Glutamatergic neuron (in vitro differentiated cells): ENCODE results near the gene E2F6. TPM values are rescaled to one million over a fixed set of nuclear protein-coding genes. Genes with fewer than 3 reads are reported as not detected.

Experiments used
- DNase-seq: peaks from one replicate; pipeline ENCODE4 v3.0.0; 2022
- H3K27ac Mint-ChIP-seq: one replicate; pipeline ENCODE4 v1.8.0; 2020; ENCODE audit warnings: mild to moderate bottlenecking, mixed read lengths, inconsistent platforms; ENCODE audit not compliant: unreplicated experiment
- H3K27me3 Mint-ChIP-seq: one replicate; pipeline ENCODE4 v1.8.0; 2020; ENCODE audit warnings: mild to moderate bottlenecking, moderate library complexity, mixed read lengths, inconsistent platforms; ENCODE audit not compliant: unreplicated experiment
- H3K36me3 Mint-ChIP-seq: one replicate; pipeline ENCODE4 v1.8.0; 2020; ENCODE audit warnings: mild to moderate bottlenecking, mixed read lengths, inconsistent platforms; ENCODE audit not compliant: unreplicated experiment
- H3K4me1 Mint-ChIP-seq: one replicate; pipeline ENCODE4 v1.8.0; 2020; ENCODE audit warnings: mild to moderate bottlenecking, low read depth, mixed read lengths, inconsistent platforms; ENCODE audit not compliant: unreplicated experiment
- H3K4me3 Mint-ChIP-seq: one replicate; pipeline ENCODE4 v1.8.0; 2020; ENCODE audit warnings: mild to moderate bottlenecking, mixed read lengths, inconsistent platforms; ENCODE audit not compliant: unreplicated experiment
- H3K9me3 Mint-ChIP-seq: one replicate; pipeline ENCODE4 v1.8.0; 2020; ENCODE audit warnings: mild to moderate bottlenecking, moderate library complexity, mixed read lengths, inconsistent platforms; ENCODE audit not compliant: unreplicated experiment
- CTCF ChIP-seq: fragments of 200-600 bp; sonication (generic); IDR thresholded peaks from one replicate; pipeline ENCODE4 v1.5.0; 2021; ENCODE audit not compliant: partially characterized antibody, unreplicated experiment
- total RNA-seq: library from RNA; stranded (reverse); fragmentation: NEBNext Ultra II Directional; extraction: Animal tissue kit (Norgen Biotek cat#: 25700); gene quantifications from one replicate; pipeline ENCODE4 v1.2.1, GENCODE V29; 2021; ENCODE audit not compliant: unreplicated experiment

The E2F6 gene
- total RNA-seq, 1 donor from 2014 or later = 22.1 TPM

- peaks cover 3% of the 10 kb centered on the region for H3K27me3 Mint-ChIP-seq
- no peaks in the 10 kb centered on the region for H3K4me1 Mint-ChIP-seq
- H3K36me3 Mint-ChIP-seq = peaks cover 10% of the 10 kb centered on the region
- H3K27ac Mint-ChIP-seq = no peak overlapping the region
- no peak for TF ChIP-seq CTCF
- H3K4me3 Mint-ChIP-seq = no peak overlapping the region
- DNase-seq = no peak
- peaks cover under 1% of the 10 kb centered on the region for H3K9me3 Mint-ChIP-seq
Observed at GRCh38 chr2:11427224-11427623, 38.7 kb downstream of the E2F6 start.

- Mint-ChIP-seq H3K27ac (no peak overlapping the region), H3K9me3 (peaks cover 2% of the 10 kb centered on the region), H3K4me1 (no peaks in the 10 kb centered on the region), H3K4me3 (no peak overlapping the region), H3K36me3 (peaks cover 9% of the 10 kb centered on the region), H3K27me3 (no peaks in the 10 kb centered on the region)
- TF ChIP-seq CTCF = no peak
- DNase-seq = no peak
Observed at GRCh38 chr2:11422901-11423435, 43.0 kb downstream of the E2F6 start.

DNA sequence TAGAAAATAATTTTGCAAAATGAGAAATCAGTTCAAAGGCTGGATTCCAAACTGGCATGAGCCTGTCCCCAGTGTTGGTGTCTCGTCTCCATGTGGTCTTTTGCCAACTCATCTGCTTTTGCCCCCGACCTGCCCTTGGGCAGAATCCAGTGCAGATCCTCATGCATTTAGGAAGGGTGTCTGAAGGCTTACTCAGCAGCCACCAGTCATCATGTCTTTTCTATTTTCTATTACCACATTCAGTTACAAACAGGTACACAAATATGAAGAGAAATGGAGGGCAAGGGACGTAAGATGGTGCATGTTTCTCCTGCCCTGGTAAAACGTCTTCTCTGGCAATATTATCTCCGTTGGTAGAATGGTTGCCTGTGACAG, 43.5 kb downstream of the E2F6 start:
- no peak overlapping the region for H3K4me3 Mint-ChIP-seq
- no peak for TF ChIP-seq CTCF
- H3K27me3 Mint-ChIP-seq = no peaks in the 10 kb centered on the region
- H3K9me3 Mint-ChIP-seq = peaks cover 2% of the 10 kb centered on the region
- no peaks in the 10 kb centered on the region for H3K4me1 Mint-ChIP-seq
- no peak for DNase-seq
- H3K36me3 Mint-ChIP-seq = peaks cover 9% of the 10 kb centered on the region
- H3K27ac Mint-ChIP-seq = no peak overlapping the region

DNA sequence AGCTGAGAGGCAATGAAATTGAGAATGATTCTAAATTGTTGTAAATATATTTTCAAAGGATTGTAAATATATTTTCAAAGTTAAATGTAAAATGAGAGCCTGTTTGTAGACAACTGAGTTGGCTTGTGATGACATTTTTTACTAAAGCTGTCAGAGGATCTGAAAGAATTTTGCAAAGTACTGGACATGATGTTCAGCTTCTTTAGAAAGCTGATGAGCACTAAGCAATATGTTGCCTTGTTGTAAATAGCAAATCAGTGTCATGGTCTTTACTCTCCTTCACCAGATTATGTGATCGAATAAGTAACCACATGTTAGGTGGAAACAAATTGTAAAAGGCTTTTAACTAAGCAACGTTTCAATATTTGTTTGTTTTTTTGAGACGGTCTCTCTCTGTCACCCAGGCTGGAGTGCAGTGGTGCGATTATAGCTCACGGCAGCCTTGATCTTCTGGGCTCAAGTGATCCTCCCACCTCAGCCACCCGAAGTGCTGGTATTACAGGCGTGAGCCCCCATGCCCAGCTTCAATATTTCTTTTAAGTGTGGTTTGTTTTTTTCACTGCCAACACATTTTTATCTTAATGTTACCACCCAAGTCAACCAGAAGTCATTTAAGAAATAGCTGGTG, 44.0 kb downstream of the E2F6 start:
- H3K27me3 Mint-ChIP-seq = no peaks in the 10 kb centered on the region
- DNase-seq = no peak
- TF ChIP-seq CTCF = no peak

DNA sequence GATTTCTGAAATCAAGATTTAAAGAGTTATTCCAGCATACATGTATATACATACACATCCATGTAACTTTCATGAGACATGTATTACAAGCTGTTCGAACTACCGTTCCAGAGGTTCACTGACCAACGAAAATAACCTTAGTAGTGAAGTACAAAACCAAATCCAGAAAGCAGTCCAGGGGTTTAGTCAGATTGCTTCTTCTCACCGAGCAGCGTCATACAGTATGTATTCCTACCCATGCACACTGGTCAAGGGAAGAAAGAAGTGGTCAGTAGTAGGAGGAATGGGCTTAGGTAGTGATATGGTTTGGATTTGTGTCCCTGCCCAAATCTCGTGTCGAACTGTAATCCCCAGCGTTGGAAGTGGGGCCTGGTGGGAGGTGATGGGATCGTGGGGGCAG, 45.3 kb downstream of the E2F6 start:
- Mint-ChIP-seq H3K4me3 (no peak overlapping the region), H3K9me3 (peaks cover 5% of the 10 kb centered on the region), H3K4me1 (peaks cover 6% of the 10 kb centered on the region), H3K27me3 (no peaks in the 10 kb centered on the region), H3K27ac (no peak overlapping the region), H3K36me3 (peaks cover 9% of the 10 kb centered on the region)
- DNase-seq = no peak
- TF ChIP-seq CTCF = no peak

More for the DNA sequence above, 44.0 kb downstream of the E2F6 start:
- Mint-ChIP-seq H3K9me3 (peaks cover 2% of the 10 kb centered on the region), H3K4me3 (no peak overlapping the region), H3K36me3 (peaks cover 9% of the 10 kb centered on the region), H3K4me1 (no peaks in the 10 kb centered on the region), H3K27ac (no peak overlapping the region)
